ENCODE measurements around the gene FURIN.

The FURIN gene

GRCh38 chr15:90902840-90903732, 34.7 kb downstream of the FURIN start, which contains the start of gene MAN2A2:
TSS of gene MAN2A2 (plus strand) at chr15:90903302. CDS start at chr15:90904208, 906 bp downstream.
- TF ChIP-seq CTCF (IDR thresholded peaks at IDR 0.05; ENCODE audit: low read depth, low read length), result no peak
- in situ Hi-C loops (cut with HindIII; ENCODE audit: low sequenced_read_pairs), result no loop called here
- H3K4me3 ChIP-seq (ENCODE audit: low read depth, low read length), result peak within 1 kb of the TSS; percentile 66
- peak; percentile 32 for DNase-seq (ENCODE audit: low read depth, low spot score)

GRCh38 chr15:90903733-90904536, 35.5 kb downstream of the FURIN start:
- H3K4me3 ChIP-seq (ENCODE audit: low read depth, low read length), result peak overlapping the region; percentile 66
- in situ Hi-C loops (cut with HindIII; ENCODE audit: low sequenced_read_pairs), result no loop called here
- no peak for DNase-seq (ENCODE audit: low read depth, low spot score)
- no peak for TF ChIP-seq CTCF (IDR thresholded peaks at IDR 0.05; ENCODE audit: low read depth, low read length)

- no peak for TF ChIP-seq CTCF (IDR thresholded peaks at IDR 0.05; ENCODE audit: low read depth, low read length)
- no peak overlapping the region for H3K4me3 ChIP-seq (ENCODE audit: low read depth, low read length)
- in situ Hi-C loops (cut with HindIII; ENCODE audit: low sequenced_read_pairs), result no loop called here
- no peak for DNase-seq (ENCODE audit: low read depth, low spot score)
These were observed 36.4 kb downstream of the FURIN start for GRCh38 chr15:90904746-90905145.

GRCh38 chr15:90905306-90906180, 37.2 kb downstream of the FURIN start:
- TF ChIP-seq CTCF (IDR thresholded peaks at IDR 0.05; ENCODE audit: low read depth, low read length), result no peak
- no peak for DNase-seq (ENCODE audit: low read depth, low spot score)
- no peak overlapping the region for H3K4me3 ChIP-seq (ENCODE audit: low read depth, low read length)
- in situ Hi-C loops (cut with HindIII; ENCODE audit: low sequenced_read_pairs), result no loop called here

- in situ Hi-C loops (cut with HindIII; ENCODE audit: low sequenced_read_pairs), result no loop called here
- no peak for TF ChIP-seq CTCF (IDR thresholded peaks at IDR 0.05; ENCODE audit: low read depth, low read length)
- no peak overlapping the region for H3K4me3 ChIP-seq (ENCODE audit: low read depth, low read length)
These were observed 37.9 kb downstream of the FURIN start for GRCh38 chr15:90906181-90906849.

More at GRCh38 chr15:90906181-90906849, 37.9 kb downstream of the FURIN start:
- DNase-seq (ENCODE audit: low read depth, low spot score), result no peak

Data from astrocyte of the spinal cord (primary cell).